ENCODE results near the gene CANT1. TPM values are rescaled to one million over a fixed set of nuclear protein-coding genes. Genes with fewer than 3 reads are reported as not detected.
A peak's percentile ranks its signal among the peaks of the same experiment; 100 is the strongest.
"Not testable (repeated sequence)": the region's sequence is repeated elsewhere in the genome, so short reads cannot be mapped to it uniquely, and the experiment has no call there.

CANT1 gene
- total RNA-seq, 1 donor from 2014 or later, result 51.3 TPM

DNA sequence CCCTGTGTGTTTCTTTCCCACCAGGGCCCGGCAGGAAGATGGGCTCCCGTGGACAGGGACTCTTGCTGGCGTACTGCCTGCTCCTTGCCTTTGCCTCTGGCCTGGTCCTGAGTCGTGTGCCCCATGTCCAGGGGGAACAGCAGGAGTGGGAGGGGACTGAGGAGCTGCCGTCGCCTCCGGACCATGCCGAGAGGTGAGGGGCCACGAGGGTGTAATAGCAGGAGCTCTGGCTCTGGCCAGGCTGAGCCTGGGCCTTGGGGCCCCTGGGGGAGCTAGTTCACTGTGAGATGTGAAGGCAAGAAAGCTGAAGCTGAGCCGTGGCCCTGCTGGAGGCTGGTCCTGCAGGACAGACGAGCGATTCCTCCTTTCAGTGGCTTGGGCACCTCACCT, 34.4 kb upstream of the CANT1 start:
- no peak for DNase-seq (ENCODE audit: low read depth)

DNA sequence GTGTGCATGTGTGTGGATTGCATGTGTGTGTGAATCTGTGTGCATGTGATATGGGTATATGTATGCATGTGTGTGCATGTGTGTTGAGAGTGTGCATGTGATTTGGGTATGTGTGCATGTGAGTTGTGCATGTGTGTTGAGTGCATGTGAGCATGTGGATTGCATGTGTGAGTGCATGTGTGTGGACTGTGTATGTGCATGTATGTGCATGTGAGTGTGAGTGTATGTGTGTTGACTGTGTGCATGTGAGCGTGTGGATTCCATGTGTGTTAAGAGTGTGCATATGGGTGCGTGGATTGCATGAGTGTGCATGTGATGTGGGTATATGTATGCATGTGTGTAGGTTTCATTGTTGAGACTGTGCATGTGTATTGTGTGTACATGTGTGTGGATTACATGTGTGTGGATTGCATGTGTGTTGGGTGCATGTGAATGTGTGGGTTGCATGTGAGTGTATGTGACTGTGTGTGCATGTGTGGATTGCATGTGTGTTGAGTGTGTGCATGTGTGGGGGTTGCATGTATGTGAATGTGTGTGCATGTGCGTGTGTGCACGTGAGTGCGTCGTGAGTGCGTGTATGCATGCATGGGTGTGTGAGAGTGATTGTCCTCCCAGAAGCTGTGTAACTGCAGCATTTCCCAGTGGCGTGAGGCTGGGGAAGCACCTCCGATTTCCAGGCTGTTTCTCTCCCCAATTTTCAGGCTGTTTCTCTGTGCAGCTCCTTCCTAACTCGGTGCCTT, 33.8 kb upstream of the CANT1 start:
- no peak for DNase-seq (ENCODE audit: low read depth)

DNA sequence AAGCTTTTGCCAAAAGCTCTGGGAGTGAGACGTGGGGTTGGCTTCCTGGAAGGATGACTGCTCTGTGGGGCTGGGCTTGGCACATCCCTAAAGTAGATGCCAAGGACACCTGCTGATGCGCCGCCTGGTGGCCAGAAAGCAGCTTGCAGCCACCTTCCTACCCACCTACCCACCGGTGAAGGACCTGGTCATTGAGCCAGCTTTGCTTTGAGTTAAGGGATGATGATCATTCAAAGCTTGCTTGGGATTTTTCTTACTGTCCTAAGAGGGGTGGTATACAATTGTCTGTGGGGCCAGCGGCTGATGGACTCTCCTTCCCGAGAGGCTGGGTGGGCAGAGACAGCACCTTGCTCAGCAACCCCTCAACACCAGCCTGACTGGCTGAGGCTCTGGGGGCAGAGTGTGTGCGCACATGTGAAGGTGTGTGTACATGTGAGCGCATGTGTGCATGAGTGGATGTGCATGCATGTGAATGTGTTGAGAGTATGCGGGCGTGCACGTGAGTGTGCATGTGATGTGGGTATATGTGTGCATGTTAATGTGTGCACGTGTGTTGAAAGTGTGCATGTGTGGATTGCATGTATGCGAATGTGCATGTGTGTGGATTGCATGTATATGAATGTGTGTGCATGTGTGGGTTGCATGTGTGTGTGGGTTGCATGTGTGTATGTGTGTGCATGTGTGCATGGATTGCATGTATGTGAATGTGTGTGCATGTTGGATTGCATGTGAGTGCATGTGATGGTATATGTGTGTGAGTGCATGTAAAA, 33.0 kb upstream of the CANT1 start:
- peak; percentile 59 for DNase-seq (ENCODE audit: low read depth)

DNA sequence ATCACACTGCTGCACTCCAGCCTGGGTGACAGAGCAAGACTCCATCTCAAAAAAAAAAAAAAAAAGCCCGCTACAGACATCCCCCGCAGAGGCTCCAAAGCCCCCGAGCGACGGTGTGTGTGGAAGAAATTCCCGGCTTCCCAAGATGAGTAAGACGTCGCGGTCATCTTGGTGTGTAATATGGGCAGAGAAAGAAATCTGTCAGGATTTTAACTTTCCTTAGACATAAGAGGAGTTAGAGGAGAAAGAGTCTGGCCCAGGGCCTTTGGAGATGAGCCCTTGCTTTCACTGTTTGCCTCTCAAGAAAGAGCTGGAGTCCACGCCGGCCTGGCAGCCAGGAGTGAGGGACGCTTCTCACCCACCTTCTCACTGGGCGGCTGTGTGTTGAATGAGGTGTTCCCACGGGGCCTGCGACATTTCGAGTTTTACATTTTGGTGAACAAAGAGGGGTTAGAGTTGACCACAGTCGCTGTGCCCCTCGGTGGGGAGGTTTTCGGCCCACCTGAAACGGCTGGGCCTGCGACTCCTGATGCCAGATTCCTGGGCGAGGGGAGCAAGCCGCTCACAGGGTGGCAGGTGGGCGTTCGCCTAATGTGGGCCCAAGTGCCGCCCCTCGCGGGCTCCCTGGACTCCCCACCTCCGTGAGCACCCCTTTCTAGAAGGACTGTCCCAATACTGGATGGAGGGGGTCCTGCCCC, 32.3 kb upstream of the CANT1 start:
- no peak for DNase-seq (ENCODE audit: low read depth)

DNA sequence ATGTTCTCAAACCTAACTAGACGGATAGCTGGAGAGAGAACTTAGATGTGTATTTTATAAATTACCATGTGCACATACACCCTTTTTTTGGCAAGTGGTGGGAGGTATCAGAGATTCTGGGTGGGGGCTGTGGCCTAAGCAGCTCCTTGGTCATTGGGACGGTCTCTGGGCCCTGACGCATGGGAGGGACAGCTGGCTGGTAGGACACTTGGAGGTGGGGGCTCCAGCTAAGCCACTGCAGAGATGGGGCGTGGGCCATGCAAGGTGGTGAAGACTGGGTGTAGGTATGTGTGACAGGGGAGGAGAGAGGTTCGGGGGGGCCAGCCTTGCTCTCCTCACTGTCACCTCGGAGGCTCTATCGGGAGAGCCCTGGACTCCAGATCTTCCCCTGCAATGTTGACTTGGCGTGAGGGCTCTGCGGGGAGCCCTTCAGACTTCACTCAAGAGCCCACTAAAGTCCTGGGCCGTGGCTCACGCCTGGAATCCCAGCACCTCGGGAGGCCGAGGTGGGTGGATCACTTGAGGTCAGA, 31.5 kb upstream of the CANT1 start:
- DNase-seq (ENCODE audit: low read depth), result no peak

DNA sequence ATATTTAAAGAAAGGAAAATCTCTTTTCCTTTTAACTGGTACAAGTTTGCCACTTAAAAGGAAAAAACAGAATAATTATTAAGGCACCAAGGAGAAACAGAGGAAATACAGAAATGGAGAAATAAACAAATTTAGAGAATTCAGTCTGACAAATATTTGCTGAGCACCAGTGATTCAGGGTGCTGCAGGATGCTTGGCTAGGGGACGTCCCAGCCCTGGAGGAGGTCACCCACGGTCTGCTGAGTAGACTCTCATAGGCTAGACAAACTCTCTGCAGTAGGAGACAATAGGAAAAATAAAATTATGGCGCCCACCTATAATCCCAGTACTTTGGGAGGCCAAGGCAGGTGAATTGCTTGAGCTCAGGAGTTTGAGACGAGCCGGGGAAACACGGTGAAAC, 30.3 kb upstream of the CANT1 start:
- DNase-seq (ENCODE audit: low read depth), result no peak

DNA sequence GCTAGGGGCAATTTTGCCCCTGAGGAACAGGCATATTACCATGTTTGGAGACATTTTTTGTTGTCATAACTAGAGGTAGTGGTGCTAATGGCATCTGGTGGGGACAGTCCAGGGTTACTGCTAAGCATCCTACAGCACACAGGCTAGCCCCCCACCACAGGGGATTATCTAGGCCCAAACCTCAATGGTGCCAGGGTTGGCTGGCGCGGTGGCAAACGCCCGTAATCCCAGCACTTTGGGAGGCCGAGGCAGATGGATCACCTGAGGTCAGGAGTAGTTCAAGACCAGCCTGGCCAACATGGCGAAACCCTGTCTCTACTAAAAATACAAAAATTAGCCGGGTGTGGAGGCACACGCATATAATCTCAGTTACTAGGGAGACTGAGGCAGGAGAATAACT, 29.6 kb upstream of the CANT1 start:
- DNase-seq (ENCODE audit: low read depth), result no peak

DNA sequence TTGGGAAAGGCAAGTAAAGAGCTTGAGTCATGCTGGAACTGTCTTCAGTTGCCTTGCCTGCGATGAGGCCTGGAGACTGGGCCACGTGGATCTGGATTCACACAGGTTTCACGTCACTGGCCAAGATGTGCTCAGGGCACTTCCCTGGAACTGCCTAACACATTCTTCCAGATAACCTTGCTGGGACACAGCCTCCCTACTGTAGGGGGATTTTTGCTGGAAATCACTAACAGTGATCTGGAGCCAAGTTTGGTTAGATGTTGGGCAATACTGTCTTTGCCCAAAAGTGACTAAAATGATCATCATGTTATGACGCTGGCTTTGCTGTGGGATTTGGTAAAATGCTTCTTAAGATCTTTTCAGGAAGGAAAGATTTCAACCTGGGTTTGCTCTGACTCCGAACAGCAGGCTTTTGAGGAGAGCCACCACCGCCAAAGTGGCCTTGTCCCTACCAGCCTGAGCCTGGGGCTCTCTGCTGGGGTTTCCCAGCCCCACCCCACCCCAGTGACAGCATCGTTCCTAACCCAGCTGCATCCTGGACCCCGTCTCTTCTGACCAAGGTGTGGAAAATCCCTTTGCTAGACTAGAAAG, 29.1 kb upstream of the CANT1 start:
- DNase-seq (ENCODE audit: low read depth), result peak; percentile 44

DNA sequence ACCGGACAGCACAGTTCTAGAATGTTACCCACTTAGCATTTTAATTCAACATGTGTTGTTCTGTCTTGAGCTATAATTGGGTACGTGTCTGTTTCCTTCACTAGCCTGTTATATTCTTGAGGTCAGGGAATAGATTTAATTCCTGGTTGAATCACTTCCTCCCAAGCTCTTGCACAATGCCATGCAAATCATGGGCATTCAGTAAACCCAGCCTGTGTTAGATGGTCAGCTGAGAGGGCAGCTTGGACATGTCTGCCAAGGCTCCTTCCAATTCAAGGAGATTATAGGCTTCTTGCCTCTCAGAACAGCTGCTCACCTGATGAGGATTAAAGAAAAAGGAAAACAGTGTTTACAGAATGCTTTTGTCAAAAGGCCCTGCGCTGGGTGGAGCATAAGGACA, 27.0 kb upstream of the CANT1 start:
- peak; percentile 92 for DNase-seq (ENCODE audit: low read depth)

DNA sequence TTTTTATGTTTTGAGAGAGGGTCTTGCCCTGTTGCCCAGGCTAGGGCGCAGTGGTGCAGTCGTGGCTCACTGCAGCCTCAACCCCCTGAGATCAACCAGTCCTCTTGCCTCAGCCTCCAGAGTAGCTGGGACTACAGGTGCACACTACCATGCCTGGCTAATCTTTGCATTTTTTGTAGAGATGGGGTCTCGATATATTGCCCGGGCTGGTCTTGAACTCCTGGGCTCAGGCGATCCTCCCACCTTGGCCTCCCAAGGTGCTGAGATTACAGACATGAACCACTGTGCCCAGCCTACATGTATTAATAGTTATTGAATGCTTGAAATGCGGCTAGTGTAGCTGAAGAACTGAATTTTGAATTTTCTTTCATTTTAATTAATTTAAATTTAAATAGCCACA, 26.6 kb upstream of the CANT1 start:
- no peak for DNase-seq (ENCODE audit: low read depth)

DNA sequence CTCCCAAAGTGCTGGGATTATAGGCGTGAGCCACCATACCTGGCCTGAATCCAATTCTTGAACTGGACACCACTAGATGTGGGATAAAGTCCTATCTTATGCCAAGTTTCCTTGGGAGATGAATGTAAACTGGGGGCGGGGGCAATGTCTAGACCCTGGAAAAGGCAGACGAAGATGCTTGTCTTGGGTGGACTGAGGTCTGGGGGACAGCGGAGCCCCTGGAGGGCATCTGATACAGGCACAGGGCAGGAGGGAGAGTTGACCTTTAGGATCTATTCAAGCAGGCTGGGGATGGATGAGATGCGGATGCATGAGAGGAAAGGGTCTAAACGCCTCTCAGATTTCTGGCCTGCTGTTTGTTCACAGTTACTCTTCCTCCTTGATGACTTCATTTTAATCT, 26.1 kb upstream of the CANT1 start:
- no peak for DNase-seq (ENCODE audit: low read depth)

DNA sequence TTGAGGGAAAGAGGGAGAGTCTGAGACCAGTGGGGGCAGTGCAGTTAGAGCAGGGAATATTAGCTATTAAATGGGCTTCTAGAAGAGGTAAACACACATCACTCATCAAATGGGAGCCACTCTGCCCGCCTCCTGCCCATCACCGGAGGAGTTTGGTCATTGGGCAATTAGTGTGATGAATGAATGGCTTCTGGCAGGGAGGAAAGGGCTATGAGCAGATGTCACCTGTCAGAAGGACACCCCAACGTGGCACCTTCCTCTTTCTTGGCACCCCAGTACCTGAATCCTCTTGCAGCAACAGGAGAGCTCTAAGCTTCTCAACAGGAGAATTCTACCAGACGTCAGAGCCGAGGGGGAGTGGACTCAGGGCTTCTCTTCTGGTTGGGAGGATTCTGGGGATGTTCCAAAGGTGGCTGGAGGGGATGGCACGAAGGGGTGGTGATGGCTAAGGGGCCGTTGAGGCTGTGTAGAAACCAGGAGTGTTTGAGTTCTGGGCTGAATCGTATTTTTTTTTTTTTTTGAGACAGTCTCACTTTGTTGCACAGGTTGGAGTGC, 25.4 kb upstream of the CANT1 start:
- DNase-seq (ENCODE audit: low read depth), result no peak

DNA sequence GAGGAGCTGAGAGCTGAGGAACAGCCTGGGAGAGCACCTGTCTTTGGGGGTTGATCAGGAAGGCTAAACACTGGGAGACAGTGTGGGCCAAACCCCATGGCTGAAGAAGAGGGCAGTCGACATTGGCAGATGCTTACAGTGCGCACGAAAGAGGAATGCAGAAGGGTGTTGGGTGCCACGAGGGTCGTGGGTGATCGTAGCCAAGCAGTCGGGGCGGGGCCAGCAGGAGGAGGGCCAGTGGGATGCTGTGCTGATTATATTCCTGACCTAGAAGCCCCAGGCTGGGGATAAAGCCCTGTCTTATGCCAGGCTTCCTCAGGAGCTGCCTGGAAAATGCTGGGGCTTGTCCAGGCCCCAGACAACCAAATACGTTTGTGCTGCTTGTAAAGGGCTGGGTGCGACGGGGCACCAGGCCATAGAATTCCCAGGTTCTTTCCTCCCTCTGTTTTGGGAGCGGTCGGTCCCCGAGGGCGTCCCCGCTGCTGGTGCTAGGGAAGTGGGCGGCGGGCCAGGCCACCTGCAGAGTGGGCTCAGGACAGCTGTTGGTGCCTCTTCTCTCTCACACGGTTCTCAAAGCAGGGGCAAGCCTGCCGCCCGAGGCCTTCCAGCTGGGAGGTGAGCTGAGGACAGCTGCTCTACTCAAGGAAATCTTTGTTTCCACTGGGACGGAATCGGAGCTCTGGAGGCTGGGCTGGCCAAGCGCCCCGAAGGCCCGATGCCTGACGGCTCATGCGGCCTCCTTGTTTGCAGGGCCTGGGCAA, 24.4 kb upstream of the CANT1 start:
- DNase-seq (ENCODE audit: low read depth), result peak; percentile 78

DNA sequence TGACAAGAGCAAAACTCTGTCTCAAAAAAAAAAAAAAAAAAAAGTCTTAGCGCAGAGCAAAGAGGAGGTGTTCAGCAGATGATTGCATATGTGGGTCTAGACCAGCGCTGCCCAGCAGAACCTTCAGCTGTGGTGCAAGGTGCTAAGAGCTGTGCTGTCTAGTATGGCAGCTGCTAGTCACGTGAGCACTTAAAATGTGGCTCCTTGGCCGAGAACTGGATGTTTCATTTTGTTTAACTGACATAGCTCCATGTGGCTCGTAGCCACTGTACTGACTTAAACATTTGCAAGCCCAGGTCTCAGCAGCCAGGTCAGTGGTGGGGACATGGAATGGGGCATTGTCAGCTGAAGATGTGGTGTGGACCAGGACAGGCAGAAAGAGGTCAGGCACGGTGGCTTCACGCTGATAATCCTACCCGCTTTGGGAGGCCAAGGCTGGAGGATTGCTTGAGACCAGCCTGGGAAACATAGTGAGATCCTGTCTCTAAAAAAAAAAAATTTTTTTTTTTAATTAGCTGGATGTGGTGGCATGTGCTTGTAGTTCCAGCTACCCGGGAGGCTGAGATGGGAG, 23.6 kb upstream of the CANT1 start:
- DNase-seq (ENCODE audit: low read depth), result no peak

DNA sequence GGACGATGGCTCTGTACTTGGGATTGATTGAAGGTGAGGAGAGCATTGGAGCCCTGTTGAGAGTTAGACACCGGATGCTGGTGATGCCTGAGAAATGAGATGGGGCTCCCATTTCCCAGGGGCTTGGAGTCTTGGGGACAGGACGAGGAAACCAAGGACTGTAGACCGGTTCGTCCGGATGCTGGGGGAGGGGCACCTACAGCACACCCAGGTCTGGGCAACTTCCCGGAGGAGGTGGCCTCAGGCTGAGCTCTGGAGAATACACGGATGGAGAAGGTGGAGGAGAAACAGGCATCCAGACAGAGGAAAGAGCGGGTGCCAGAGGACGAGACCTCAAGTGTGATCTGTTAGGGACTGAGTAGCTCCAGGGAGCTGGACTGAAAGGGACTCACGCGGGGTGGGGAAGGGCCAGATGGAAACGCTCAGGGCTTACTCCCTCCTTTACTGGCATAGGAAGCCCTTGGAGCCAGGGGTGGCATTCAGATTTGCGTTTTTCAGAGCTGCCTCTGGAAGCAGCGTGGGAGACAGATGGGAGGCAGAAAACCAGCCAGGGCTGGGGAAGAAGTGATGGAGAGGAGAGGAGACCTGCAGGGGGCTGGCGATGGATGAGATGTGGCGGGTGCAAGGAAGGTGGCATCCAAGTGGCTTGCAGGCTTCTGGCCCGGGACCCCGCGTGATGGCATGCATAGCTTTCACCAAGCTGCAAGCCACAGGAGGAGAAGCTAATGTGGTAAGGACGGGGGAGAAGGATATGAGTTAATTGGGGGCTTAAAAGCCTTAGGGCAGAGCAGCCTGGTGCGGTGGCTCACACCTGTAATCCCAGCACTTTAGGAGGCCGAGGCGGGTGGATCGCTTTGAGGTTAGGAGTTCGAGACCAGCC, 22.7 kb upstream of the CANT1 start:
- DNase-seq (ENCODE audit: low read depth), result no peak

DNA sequence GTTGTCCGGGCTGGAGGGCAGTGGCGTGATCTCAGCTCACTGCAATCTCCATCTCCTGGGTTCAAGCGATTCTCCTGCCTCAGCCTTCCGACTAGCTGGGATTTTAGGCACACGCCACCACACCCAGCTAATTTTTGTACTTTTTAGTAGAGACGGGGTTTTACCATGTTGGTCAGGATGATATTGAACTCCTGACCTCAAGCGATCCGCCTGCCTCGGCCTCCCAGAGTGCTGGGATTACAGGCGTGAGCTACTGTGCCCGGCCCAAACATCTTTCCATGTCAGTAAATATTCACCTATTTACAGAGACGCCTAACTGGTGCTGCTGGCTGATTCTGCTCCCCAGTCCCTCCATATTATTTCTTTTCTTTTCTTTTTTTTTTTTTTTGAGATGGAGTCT, 21.1 kb upstream of the CANT1 start:
- DNase-seq (ENCODE audit: low read depth), result not testable (repeated sequence)

DNA sequence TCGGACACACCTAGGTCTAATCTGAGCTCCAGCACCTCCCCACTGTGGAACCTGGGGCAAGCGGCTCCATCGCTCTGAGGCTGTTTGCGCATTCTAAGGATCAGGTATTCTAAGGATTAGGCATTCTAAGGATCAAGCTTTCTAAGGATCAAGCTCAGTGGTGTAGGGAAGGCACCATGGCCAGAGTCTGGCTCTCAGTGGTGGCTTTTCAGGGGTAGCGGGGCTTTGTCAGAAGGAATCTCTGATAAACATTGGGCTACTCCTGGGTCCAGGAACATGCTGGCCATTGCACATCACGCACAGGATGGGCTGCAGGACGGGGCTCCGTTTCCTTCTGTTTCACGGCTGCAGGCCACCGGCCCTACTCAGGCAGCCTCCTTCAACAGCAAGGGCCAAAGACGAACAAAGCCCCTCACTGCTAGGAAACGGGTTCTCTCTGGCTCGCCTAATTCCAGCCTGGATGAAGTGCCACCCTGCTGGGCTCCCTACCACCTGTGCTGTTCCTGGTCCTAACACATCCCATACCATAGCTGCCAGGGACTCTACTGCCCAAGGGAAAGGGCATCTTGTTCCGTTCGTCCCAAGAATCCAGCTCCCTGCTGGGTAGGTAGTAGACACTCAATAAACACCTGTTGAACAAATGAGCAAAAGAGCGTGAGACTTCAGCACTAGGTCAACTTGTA, 19.9 kb upstream of the CANT1 start:
- no peak for DNase-seq (ENCODE audit: low read depth)

DNA sequence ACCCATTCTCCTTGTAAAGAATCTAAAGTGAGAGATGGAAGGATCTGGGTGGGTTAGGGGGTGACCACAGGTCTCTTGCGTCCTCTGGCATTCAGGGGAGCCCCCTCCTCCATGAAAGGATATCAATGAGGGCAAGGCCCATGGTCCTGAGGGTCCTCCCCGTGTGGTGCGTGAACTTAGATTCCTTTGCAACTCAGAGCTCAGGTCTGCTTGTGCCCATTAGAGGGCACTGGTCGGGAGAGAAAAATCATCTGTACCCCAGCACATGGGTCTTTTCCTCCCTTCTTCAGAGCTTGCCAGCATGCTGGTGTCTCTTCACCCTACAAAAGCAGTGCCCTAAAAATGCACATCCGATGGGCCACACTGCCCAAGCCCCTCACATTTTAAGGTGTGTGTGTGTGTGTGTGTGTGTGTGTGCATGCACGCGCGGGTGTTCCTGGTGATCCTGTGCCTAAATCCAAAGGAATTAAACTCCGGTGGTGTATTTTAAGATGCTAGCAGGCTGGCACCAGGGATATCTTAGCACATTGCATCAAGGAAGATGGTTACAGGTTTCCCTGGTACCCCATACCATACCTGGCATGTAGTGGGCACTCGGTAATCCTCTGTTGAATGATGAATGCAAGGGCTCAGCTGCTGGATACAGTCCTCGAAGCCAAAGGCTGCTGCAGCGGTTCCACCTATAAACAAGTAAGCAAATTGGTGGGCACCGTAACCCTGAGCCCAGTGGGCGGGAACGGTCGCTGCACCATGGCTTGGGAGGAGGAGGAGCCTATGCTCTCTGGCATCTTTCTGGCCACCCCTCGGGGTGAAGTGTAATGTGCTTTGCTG, 19.1 kb upstream of the CANT1 start:
- no peak for DNase-seq (ENCODE audit: low read depth)
